GM19467 (cell line): Measurements from ENCODE around the gene PLEKHS1.
"Not testable (repeated sequence)": the region's sequence is repeated elsewhere in the genome, so short reads cannot be mapped to it uniquely, and the experiment has no call there.

Source experiments
- ATAC-seq: cut with Tn5 transposase; IDR thresholded peaks from one replicate; pipeline ENCODE4 v1.9.1; 2021; ENCODE audit warnings: mild to moderate bottlenecking, moderate library complexity; ENCODE audit not compliant: unreplicated experiment

Gene PLEKHS1

DNA sequence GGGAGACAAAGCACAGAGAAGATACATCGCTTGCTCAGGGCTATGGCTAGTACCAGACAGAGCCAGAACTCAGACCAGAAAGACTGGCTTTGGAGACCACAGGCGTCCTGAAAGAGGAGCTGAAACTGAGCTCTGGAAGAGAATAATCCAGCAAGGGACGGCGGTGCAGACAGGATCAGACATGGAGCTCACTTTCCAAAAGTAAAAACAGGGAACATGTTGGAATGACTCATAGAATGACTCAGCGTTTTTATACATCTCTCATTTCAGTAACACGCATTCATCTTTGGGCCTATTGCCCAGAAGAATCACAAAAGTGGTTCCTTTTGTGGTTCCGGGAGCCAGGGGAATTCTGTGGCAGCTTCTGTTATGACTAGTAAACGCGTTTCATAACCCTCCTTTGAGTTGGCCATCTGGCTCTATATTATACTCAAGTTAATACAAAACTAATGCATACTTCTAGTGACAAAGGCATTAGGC lies 37.2 kb downstream of the PLEKHS1 start:
- peak; percentile 56 for ATAC-seq

DNA sequence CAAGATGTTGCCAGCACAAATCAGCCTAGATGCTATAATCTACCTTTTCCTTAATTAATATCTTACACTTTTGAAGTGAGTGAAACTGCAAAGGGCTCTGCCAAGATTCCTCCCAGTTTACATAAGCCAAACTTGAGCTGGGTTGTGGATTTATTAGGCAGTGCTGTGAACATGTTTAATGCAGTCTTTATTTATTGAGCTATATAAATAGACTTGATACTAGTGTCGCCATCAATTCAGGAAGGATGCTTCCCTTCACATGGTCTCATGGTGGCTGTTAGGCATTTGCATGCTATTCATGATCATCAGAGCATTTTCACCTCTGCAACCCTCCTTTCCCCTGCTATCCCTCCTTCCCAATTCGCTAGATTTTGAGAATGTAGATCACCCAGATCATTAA lies 40.2 kb downstream of the PLEKHS1 start:
- no peak for ATAC-seq

DNA sequence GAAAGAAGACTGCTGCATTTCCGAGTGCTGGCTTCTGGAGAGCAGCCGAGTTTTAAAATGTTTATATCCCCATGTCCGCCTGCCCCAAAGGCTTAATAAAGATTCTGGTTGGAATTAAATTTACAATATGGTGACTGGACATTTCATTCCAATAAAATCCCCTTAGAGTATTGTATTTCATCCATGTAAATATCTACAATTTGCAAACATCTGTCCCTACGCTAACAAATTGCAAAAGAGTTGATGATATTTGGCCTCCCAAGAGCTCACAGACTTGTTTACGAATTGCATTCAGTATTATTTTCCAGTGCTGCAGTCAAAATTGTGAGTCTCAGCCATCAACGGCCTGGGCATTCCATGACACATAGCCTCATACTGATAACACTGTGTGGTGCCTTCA lies 50.1 kb downstream of the PLEKHS1 start:
- ATAC-seq, result no peak

DNA sequence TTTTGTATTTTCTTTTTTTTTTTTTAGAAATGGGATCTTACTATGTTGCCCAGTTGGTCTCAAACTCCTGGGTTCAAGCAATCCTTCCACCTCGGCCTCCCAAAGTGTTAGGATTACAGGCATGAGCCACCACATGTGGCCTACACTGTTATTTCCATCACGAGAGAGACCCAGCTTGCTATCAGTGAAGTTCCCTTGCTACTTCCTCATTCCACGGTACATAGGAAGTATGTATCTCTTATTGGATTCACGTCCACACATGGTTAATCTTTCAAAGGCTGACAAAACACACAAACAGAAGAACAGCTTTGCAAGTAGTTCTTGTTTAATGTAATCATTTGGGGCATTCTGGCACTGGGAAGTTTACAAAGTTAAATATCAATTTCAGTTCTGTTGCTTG lies 51.5 kb downstream of the PLEKHS1 start:
- ATAC-seq, result no peak

DNA sequence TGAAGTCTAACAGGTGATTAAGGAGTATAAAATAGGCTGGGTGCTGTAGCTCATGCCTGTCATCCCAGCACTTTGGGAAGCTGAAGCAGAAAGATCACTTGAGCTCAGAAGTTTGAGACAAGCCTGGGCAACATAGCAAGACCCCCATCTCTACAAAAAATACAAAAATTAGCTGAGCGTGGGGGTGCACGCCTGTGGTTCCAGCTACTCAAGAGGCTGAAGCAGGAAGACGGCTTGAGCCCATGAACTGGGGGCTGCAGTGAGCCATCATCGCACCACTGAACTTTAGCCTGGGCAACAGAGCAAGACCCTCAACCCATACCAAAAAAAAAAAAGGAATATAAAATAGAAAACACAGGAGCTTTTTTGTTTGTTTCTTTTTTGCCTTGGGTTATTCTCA lies 55.0 kb downstream of the PLEKHS1 start:
- ATAC-seq, result no peak

DNA sequence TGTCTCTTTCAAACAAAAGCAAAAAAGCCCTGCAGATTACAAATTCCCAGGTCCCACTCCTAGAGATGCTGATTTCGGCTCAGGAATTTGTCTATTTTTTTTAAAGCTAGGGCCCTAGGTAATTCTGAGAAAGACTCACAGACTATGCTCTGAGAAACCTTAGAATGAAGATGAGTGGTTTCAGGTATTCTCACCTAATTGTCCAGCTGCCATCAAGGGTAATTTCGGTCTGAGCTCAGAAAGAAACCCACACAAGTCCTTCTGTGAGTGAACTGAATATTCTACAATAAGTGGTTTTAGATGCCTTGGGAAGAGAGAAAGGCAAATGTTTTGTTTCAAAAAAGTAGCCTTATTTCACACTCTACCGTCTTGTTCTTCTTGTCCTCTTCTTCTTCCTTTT lies 56.7 kb downstream of the PLEKHS1 start:
- ATAC-seq, result no peak

DNA sequence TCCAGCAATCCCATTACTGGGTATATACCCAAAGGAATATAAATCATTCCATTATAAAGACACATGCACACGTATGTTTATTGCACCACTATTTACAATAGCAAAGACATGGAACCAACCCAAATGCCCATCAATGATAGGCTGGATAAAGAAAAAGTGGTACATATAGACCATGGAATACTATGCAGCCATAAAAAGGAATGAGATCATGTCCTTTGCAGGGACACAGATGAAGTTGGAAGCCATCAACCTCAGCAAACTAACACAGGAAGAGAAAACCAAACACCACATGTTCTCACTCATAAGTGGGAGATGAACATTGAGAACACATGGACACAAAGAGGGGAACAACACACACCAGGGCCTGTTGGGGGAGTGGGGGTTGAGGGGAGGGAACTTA lies 63.2 kb downstream of the PLEKHS1 start:
- ATAC-seq, result not testable (repeated sequence)

DNA sequence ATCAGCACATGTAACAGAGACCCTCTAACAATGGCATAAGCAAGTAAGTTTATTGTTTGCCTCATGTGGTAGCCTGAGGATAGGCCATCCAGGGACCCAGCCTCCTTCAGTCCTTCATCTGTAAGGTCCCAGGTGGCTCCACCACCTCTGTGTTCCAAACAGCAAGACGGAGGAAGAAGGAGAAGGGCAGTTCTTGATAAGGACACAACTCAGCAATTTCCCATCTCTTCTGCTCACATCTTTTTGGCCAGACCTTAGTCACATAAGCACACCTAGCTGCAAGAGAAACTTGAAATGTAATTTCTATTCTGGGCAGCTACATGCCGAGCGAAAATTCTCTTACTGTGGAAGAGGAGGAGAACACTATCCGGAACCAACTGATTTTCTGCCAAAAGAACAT lies 68.5 kb downstream of the PLEKHS1 start:
- no peak for ATAC-seq

DNA sequence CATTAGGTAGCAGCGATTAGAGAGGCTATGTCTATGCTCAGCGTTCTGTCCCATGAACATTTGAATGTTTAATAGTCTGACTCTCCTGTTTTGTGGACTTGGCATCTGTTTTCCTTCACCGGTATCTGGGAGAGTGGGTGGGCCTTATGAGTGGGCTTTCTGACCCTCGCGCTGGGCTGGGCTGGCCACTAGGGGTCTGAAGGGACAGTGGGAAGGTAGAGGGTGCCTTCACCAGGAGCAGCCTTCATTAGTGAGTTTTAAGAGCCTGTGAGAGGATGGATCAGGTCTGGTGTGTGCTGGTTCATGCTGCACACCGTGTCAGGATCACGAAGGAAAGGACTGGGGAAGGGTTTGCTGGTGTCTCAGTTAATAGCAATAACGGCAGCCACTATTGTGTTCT lies 69.0 kb downstream of the PLEKHS1 start:
- ATAC-seq, result no peak

DNA sequence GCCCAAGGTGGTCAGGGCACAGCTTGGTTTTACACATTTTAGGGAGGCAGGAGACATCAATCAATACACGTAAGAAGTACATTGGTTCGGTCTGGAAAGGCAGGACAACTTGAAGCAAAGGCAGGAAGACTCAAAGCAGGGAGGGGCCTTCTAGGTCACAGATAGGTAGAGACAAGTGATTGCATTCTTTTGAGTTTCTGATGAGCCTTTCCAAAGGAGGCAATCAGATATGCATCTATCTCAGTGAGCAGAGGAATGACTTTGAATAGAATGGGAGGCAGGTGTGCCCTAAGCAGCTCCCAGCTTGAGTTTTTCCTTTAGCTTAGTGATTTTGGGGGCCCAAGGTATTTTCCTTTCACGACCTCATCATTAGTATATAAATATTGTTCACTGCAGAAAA lies 69.8 kb downstream of the PLEKHS1 start:
- not testable (repeated sequence) for ATAC-seq

DNA sequence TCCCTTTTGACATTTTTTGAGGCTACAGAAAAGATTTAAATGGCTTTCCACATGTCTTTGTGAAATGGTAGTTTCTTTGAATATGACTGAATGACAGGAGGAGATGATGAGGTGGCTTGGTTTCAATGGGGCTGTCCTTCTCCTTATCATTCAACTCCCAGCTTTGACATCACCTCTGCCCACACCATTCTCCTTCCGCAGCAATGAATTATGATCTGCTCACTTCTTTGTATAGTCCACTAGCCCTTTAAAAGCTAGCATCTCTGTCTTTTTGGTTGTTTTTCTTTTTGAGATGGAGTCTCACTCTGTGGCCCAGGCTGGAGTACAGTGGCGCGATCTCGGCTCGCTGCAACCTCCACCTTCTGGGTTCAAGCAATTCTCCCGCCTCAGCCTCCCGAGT lies 70.7 kb downstream of the PLEKHS1 start:
- no peak for ATAC-seq

DNA sequence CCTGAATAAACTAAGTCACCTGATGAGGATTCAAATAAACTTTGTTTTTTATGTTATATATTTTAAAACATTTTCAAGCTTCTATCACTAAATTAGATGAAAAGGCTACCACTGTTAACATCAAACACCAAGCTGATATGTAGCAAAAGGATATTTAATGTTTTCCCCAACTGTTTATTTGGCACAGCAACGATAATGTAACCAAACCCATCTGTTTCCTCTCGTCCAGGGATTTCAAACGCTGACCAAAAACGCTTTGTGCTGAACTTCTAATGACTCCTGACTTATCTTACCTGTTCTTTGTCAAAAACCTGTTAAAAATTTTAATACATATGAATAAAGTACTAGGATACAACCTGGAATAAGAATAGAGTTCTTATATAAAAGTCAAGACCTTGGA lies 71.9 kb downstream of the PLEKHS1 start:
- no peak for ATAC-seq

DNA sequence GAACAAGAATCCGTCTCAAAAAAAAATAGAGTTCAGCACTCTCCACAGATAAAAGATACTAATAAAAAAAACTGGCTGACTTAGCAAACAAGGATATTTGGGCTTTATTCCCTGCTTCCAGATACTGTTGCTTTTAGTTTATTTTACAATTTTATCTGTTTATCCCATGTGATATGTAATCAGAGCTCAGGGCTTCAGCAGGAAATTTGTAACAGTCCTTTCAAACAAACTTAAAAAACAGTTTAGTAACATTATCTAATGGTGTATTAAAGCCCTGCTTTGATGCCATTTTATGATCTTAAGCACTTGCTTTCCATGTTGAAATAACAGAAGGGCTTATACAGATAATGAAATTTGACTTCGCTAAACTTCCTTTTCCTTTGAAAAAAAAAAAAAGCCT lies 74.3 kb downstream of the PLEKHS1 start:
- ATAC-seq, result no peak

DNA sequence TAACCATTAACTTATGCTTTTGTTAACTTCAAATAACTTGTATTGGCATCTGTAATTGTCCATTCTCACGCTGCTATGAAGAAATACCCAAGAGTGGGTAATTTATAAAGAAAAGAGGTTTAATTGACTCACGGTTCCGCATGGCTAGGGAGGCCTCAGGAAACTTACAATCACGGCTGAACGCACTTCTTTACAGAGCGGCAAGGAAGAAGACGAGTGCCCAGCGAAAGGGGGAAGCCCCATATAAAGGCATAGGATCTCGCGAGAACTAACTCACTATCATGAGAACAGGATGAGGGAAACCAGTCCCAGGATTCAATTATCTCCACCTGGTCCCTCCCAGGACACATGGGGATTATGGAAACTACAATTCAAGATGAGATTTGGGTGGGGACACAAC lies 77.1 kb downstream of the PLEKHS1 start:
- not testable (repeated sequence) for ATAC-seq
